Prostate gland (tissue), 2 donors: Measurements from ENCODE around the gene NMRK2. TPM values are rescaled to one million over a fixed set of nuclear protein-coding genes. Genes with fewer than 3 reads are reported as not detected.

ENCODE experiments used
- DNase-seq: peaks from one replicate; pipeline ENCODE4 v3.0.0-alpha.2; 2019; ENCODE audit warnings: low spot score
- H3K27ac ChIP-seq, 2 donors: fragments of 200-600 bp; sonication (generic); 2 replicates each; pipeline ENCODE4 v1.5.1; 2017 to 2019
- H3K27me3 ChIP-seq: fragments of 200-600 bp; sonication (generic); replicated peaks from 2 replicates; pipeline ENCODE4 v1.5.1; 2019; ENCODE audit not compliant: insufficient read depth
- H3K36me3 ChIP-seq, 2 donors: fragments of 200-600 bp; sonication (generic); 1 replicate in 1 of 2; 2 replicates in 1 of 2; pipeline versions ENCODE4 v1.5.1 to v1.8.1; 2017 to 2019
- H3K4me1 ChIP-seq: fragments of 200-600 bp; sonication (generic); replicated peaks from 2 replicates; pipeline ENCODE4 v1.5.1; 2019
- H3K4me3 ChIP-seq, 2 donors: fragments of 200-600 bp; sonication (generic); 2 replicates each; pipeline ENCODE4 v1.5.1; 2017 to 2019
- H3K9me3 ChIP-seq: fragments of 200-600 bp; sonication (generic); 2 replicates; pipeline ENCODE4 v1.5.1; 2017
- POLR2A ChIP-seq: fragments of 450-650 bp; IDR thresholded peaks from one replicate; pipeline ENCODE4 v1.6.1; 2016; ENCODE audit warnings: antibody characterized with exemption, mild to moderate bottlenecking
- POLR2AphosphoS5 ChIP-seq: sonication (generic); formaldehyde crosslinking; IDR thresholded peaks from one replicate; pipeline ENCODE4 v1.6.1; 2017; ENCODE audit warnings: antibody characterized with exemption
- WGBS: methylation state at CpG from one replicate; pipeline ENCODE4 v1.1.5; 2018; 5-methylcytosine and 5-hydroxymethylcytosine counted together
- intact Hi-C: fragments of 100-400 bp; cut with DNase I; formaldehyde crosslinking; loops from one replicate; pipeline ENCODE4 v1.14.2; 2022
- microRNA counts, 2 donors: library from miRNA; unstranded; fragments of <30 nt; microRNA quantifications; one replicate each; lab custom pipeline; 2016 to 2017
- microRNA-seq: library from miRNA; unstranded; fragments of <30 nt; microRNA quantifications from one replicate; pipeline ENCODE4, GENCODE V29; 2016
- small RNA-seq, 2 donors: library from RNA; depleted of rRNA; stranded (forward); fragments of <200 nt; gene quantifications; one replicate each; pipeline ENCODE3, GENCODE V24; 2016
- total RNA-seq, 2 donors: library from RNA; depleted of rRNA; stranded (reverse); fragments of >200 nt; gene quantifications; one replicate each; pipeline ENCODE4 v1.1.0, GENCODE V29; 2016
- TF ChIP-seq, protein P1 (sequence below), 4 experiments: fragments of 200-600 bp in 2 of 4; fragments of 450-650 bp in 2 of 4; sonication (generic) in 2 of 4; IDR thresholded peaks; 1 replicate in 3 of 4; 2 replicates in 1 of 4; pipeline ENCODE4 v1.5.1; 2016 to 2019; ENCODE audit warnings: antibody characterized with exemption in 4 of 4, mild to moderate bottlenecking in 2 of 4, moderate library complexity in 2 of 4

The NMRK2 gene
- total RNA-seq, 2 donors from 2014 or later, result 0.64 to 1.8 TPM

DNA sequence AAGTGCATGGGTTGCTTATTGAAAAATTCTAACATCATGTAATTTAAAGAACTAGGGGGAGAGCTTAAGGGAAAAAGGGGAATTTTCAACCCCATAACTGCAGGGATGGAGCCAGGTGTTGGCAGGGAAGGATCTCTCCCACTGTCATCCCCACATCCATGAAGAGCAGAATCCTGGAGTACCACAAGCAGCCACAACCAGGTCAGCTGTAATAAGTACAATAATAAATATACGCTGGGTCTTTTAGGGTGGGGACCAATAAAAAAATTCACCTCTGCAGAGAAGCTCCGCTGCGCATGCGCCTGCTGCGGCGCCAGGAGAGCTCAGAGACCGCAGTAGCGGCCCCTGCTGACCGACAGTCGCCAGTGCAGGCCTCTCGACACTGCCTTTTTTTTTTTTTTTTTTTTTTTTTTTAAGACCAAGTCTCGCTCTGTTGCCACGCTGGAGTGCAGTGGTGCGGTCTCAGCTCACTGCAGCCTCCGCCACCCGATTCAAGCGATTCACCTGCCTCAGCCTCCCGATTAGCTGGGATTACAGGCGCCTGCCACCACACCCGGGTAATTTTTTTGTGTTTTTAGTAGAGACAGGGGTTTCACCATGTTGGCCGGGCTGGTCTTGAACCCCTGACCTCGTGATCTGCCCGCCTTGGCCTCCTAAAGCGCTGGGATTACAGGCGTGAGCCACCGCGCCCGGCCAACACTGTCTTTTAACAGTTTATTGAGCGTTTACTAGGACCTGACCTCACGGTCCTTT is 54.9 kb downstream of the NMRK2 start:
- intact Hi-C loops, result loop anchor here (5.0 kb wide), 2 partner anchors 220 to 225 kb away; partner anchors contain the start of genes APBA3 and MRPL54
- H3K4me1 ChIP-seq, result peaks cover 16% of the 10 kb centered on the region
- no peak overlapping the region for H3K4me3 ChIP-seq
- H3K27ac ChIP-seq, result no peak overlapping the region
- peaks cover 8 to 10% of the 10 kb centered on the region in 2 donors for H3K36me3 ChIP-seq
- DNase-seq, result peak; percentile 79
- TF ChIP-seq POLR2AphosphoS5 (peak; percentile 80), POLR2A (no peak)
- TF ChIP-seq, protein P1, sequence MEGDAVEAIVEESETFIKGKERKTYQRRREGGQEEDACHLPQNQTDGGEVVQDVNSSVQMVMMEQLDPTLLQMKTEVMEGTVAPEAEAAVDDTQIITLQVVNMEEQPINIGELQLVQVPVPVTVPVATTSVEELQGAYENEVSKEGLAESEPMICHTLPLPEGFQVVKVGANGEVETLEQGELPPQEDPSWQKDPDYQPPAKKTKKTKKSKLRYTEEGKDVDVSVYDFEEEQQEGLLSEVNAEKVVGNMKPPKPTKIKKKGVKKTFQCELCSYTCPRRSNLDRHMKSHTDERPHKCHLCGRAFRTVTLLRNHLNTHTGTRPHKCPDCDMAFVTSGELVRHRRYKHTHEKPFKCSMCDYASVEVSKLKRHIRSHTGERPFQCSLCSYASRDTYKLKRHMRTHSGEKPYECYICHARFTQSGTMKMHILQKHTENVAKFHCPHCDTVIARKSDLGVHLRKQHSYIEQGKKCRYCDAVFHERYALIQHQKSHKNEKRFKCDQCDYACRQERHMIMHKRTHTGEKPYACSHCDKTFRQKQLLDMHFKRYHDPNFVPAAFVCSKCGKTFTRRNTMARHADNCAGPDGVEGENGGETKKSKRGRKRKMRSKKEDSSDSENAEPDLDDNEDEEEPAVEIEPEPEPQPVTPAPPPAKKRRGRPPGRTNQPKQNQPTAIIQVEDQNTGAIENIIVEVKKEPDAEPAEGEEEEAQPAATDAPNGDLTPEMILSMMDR (IDR thresholded peaks at IDR 0.05), result peak; percentile 64 to 88 (median 82)
- H3K9me3 ChIP-seq, result no peaks in the 10 kb centered on the region
- WGBS, result 9% methylated on average over 30 of the region's 30 CpGs
- H3K27me3 ChIP-seq, result no peaks in the 10 kb centered on the region

DNA sequence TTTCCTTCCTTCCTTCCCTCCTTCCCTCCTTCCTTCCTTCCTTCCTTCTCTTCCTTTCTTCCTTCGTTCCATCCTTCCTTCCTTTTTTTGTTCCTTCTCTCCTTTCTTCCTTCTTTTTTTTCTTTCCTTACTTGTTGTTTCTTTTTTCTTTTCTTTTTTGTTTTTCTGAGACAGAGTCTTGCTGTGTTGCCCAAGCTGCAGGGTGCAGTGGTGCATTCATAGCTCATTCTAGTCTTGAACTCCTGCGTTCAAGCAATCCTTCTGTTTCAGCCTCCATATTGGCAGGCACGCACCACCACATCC is 57.9 kb downstream of the NMRK2 start:
- peaks cover 6% of the 10 kb centered on the region for H3K4me1 ChIP-seq
- TF ChIP-seq POLR2AphosphoS5, result no peak
- TF ChIP-seq POLR2A, result no peak
- TF ChIP-seq, protein P1 (IDR thresholded peaks at IDR 0.05), result no peak
- no peak overlapping the region for H3K27ac ChIP-seq
- no peak overlapping the region for H3K4me3 ChIP-seq
- 79% methylated on average over 3 of the region's 3 CpGs for WGBS
- H3K27me3 ChIP-seq, result no peaks in the 10 kb centered on the region
- no peaks in the 10 kb centered on the region for H3K9me3 ChIP-seq
- H3K36me3 ChIP-seq, result no peaks in the 10 kb centered on the region
- intact Hi-C loops, result no loop called here
- no peak for DNase-seq

MicroRNAs within 50 kb of the gene (microRNA counts, 767-probe panel; counts per million panel counts)
- microRNA hsa-miR-637 (lab: Ali Mortazavi, UCI), result 0 to 431 counts per million in 2 donors

Small RNAs within 50 kb of the gene (microRNA-seq; reads per million reads assigned to microRNA genes)
- not detected for gene MIR637

Small RNAs within 50 kb of the gene (small RNA-seq; reads per million reads assigned to genes)
- gene RN7SL202P (0 reads per million in 2 donors), gene SNORD37 (3.7 to 6.6 reads per million in 2 donors)

Other genes with a start within 250 kb of the NMRK2 start
- 10 to 100 TPM; 34.3 to 75.5 TPM for gene PIP5K1C, start 232.6 kb upstream of the NMRK2 start, total RNA-seq
- 10 to 100 TPM; 14.6 to 17.8 TPM for gene TJP3, start 224.7 kb upstream of the NMRK2 start, total RNA-seq
- gene APBA3, start 171.4 kb upstream of the NMRK2 start, total RNA-seq, result 10 to 100 TPM; 45.7 to 63.8 TPM
- 100 to 1,000 TPM in 1 of 2 donors, 10 to 100 TPM in 1; 69.7 to 105 TPM for gene MRPL54, start 170.4 kb upstream of the NMRK2 start, total RNA-seq
- not detected for gene RAX2, start 160.8 kb upstream of the NMRK2 start, total RNA-seq
- 1 to 10 TPM; 1.9 to 4.4 TPM for gene MATK, start 146.7 kb upstream of the NMRK2 start, total RNA-seq
- gene ZFR2, start 64.0 kb upstream of the NMRK2 start, total RNA-seq, result 10 to 100 TPM in 1 of 2 donors, not detected in 1; 10.2 TPM
- gene ATCAY, start 52.4 kb upstream of the NMRK2 start, total RNA-seq, result 1 to 10 TPM; 3.9 to 8.3 TPM
- 100 to 1,000 TPM in 1 of 2 donors, 10 to 100 TPM in 1; 87.1 to 107 TPM for gene DAPK3, start 38.0 kb downstream of the NMRK2 start, total RNA-seq
- 1,000 to 10,000 TPM; 1,974 to 1,998 TPM for gene EEF2, start 52.4 kb downstream of the NMRK2 start, total RNA-seq
- gene PIAS4, start 74.7 kb downstream of the NMRK2 start, total RNA-seq, result 10 to 100 TPM; 25.3 to 70.0 TPM
- 10 to 100 TPM; 77.1 to 87.3 TPM for gene ZBTB7A, start 133.8 kb downstream of the NMRK2 start, total RNA-seq
- gene MAP2K2, start 191.1 kb downstream of the NMRK2 start, total RNA-seq, result 100 to 1,000 TPM; 104 to 145 TPM
- not detected for gene CREB3L3, start 220.6 kb downstream of the NMRK2 start, total RNA-seq
- gene SIRT6, start 249.5 kb downstream of the NMRK2 start, total RNA-seq, result 10 to 100 TPM; 23.5 to 37.3 TPM
- gene ANKRD24, start 249.6 kb downstream of the NMRK2 start, total RNA-seq, result 10 to 100 TPM in 1 of 2 donors, 1 to 10 TPM in 1; 3.6 to 12.0 TPM